ENCODE results near the gene RNF38. TPM values are rescaled to one million over a fixed set of nuclear protein-coding genes. Genes with fewer than 3 reads are reported as not detected.
A peak's percentile ranks its signal among the peaks of the same experiment; 100 is the strongest.

The RNF38 gene
- total RNA-seq, 2 donors from 2014 or later = 8.9 to 14.0 TPM

- Histone ChIP-seq H3K9me3 (no peaks in the 10 kb centered on the region), H3K4me3 (no peak overlapping the region), H3K27ac (no peak overlapping the region), H3K27me3 (no peaks in the 10 kb centered on the region), H3K4me1 (no peaks in the 10 kb centered on the region), H3K36me3 (replicated peaks in 1 of 2; ENCODE audit: insufficient read depth in 1 of 2, low read depth in 2 of 2) (peaks cover 0 to 17% of the 10 kb centered on the region in 2 donors)
- no peak for TF ChIP-seq CTCF (IDR thresholded peaks at IDR 0.05)
- TF ChIP-seq POLR2A (IDR thresholded peaks at IDR 0.05) = no peak
- 85 to 89% methylated on average over 2 of the region's 2 CpGs for WGBS, 2 donors
- intact Hi-C loops (cut with DNase I) = no loop called here
- no peak for DNase-seq
- ATAC-seq = peak; percentile 21
These were observed 63.1 kb downstream of the RNF38 start for GRCh38 chr9:36337002-36337401.

GRCh38 chr9:36336131-36336907, 63.8 kb downstream of the RNF38 start:
- intact Hi-C loops (cut with DNase I) = no loop called here
- TF ChIP-seq POLR2A (IDR thresholded peaks at IDR 0.05) (no peak), CTCF (IDR thresholded peaks at IDR 0.05) (no peak)
- Histone ChIP-seq H3K27me3 (no peaks in the 10 kb centered on the region), H3K27ac (no peak overlapping the region), H3K4me1 (no peaks in the 10 kb centered on the region), H3K9me3 (no peaks in the 10 kb centered on the region), H3K36me3 (replicated peaks in 1 of 2; ENCODE audit: insufficient read depth in 1 of 2, low read depth in 2 of 2) (peaks cover 0 to 15% of the 10 kb centered on the region in 2 donors), H3K4me3 (no peak overlapping the region)
- 85 to 90% methylated on average over 3 of the region's 3 CpGs for WGBS, 2 donors
- DNase-seq (no peak), ATAC-seq (no peak)

- no peaks in the 10 kb centered on the region for H3K27me3 ChIP-seq
- no peaks in the 10 kb centered on the region for H3K36me3 ChIP-seq (replicated peaks in 1 of 2; ENCODE audit: insufficient read depth in 1 of 2, low read depth in 2 of 2)
- no peak for ATAC-seq
- no peak overlapping the region for H3K4me3 ChIP-seq
- TF ChIP-seq CTCF (IDR thresholded peaks at IDR 0.05) (no peak), POLR2A (IDR thresholded peaks at IDR 0.05) (no peak)
- WGBS, 2 donors = 49 to 65% methylated on average over 2 of the region's 2 CpGs
- H3K27ac ChIP-seq = no peak overlapping the region
- H3K9me3 ChIP-seq = no peaks in the 10 kb centered on the region
- intact Hi-C loops (cut with DNase I) = no loop called here
- DNase-seq = no peak
- H3K4me1 ChIP-seq = no peaks in the 10 kb centered on the region
These were observed 68.1 kb downstream of the RNF38 start for GRCh38 chr9:36332006-36332405.

GRCh38 chr9:36328798-36329411, 71.2 kb downstream of the RNF38 start:
- ATAC-seq (peak; percentile 78), DNase-seq (peak; percentile 46 to 64 (median 48))
- H3K36me3 ChIP-seq (replicated peaks in 1 of 2; ENCODE audit: insufficient read depth in 1 of 2, low read depth in 2 of 2) = no peaks in the 10 kb centered on the region
- WGBS, 2 donors = 15 to 22% methylated on average over 9 of the region's 9 CpGs
- no peaks in the 10 kb centered on the region for H3K4me1 ChIP-seq
- H3K4me3 ChIP-seq = no peak overlapping the region
- H3K27ac ChIP-seq = no peak overlapping the region
- TF ChIP-seq POLR2A (IDR thresholded peaks at IDR 0.05) = no peak
- TF ChIP-seq CTCF (IDR thresholded peaks at IDR 0.05) = peak; percentile 58 to 84 (median 82)
- no peaks in the 10 kb centered on the region for H3K27me3 ChIP-seq
- no peaks in the 10 kb centered on the region for H3K9me3 ChIP-seq
- intact Hi-C loops (cut with DNase I) = no loop called here
